GM12801 (cell line): Measurements from ENCODE around the gene CELF5.

ENCODE experiments used
- TF ChIP-seq, protein P1 (sequence below): IDR thresholded peaks from one replicate; pipeline ENCODE4 v1.5.1; 2011; ENCODE audit warnings: control low read depth; ENCODE audit not compliant: insufficient read length; ENCODE audit errors: extremely low read depth

CELF5 gene

DNA sequence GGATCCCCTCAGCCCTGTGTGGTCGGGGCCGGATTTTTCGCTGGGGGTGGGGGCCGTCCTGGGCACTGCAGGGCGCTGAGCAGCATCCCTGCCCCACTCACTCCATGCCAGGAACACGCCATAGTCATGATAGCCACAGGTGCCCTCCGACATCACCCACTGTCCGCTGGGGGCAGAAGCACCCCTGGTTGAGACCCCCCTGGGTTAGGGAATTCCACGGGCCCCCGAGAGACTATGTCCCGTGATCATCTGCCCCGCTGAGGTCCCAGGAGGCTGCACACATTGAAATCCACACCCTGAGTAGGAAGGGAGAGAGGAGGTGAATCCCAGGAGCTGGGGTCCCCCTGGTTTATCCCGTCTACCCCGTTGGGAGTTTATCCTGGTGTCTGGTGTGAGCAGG lies 22.6 kb upstream of the CELF5 start:
- TF ChIP-seq, protein P1, sequence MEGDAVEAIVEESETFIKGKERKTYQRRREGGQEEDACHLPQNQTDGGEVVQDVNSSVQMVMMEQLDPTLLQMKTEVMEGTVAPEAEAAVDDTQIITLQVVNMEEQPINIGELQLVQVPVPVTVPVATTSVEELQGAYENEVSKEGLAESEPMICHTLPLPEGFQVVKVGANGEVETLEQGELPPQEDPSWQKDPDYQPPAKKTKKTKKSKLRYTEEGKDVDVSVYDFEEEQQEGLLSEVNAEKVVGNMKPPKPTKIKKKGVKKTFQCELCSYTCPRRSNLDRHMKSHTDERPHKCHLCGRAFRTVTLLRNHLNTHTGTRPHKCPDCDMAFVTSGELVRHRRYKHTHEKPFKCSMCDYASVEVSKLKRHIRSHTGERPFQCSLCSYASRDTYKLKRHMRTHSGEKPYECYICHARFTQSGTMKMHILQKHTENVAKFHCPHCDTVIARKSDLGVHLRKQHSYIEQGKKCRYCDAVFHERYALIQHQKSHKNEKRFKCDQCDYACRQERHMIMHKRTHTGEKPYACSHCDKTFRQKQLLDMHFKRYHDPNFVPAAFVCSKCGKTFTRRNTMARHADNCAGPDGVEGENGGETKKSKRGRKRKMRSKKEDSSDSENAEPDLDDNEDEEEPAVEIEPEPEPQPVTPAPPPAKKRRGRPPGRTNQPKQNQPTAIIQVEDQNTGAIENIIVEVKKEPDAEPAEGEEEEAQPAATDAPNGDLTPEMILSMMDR = no peak

DNA sequence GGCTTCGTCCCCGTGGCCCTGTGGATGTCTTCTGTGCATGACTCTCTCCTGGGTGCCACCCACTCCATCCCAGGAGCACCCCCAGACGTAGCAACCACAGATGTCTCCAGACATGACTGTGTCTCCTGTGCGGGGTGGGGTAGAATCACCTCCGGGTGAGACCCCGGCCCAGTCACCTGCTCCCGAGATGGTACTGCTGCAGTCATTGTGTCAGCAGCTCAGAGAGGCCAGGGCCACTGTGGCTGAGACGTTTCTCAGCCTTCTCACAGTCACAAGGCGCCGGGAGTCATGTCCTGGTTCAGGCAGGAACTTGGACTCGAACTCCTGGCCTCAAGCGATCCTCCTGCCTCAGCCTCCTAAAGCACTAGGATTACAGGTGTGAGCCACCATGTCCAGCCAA lies 22.1 kb upstream of the CELF5 start:
- TF ChIP-seq, protein P1 = no peak

DNA sequence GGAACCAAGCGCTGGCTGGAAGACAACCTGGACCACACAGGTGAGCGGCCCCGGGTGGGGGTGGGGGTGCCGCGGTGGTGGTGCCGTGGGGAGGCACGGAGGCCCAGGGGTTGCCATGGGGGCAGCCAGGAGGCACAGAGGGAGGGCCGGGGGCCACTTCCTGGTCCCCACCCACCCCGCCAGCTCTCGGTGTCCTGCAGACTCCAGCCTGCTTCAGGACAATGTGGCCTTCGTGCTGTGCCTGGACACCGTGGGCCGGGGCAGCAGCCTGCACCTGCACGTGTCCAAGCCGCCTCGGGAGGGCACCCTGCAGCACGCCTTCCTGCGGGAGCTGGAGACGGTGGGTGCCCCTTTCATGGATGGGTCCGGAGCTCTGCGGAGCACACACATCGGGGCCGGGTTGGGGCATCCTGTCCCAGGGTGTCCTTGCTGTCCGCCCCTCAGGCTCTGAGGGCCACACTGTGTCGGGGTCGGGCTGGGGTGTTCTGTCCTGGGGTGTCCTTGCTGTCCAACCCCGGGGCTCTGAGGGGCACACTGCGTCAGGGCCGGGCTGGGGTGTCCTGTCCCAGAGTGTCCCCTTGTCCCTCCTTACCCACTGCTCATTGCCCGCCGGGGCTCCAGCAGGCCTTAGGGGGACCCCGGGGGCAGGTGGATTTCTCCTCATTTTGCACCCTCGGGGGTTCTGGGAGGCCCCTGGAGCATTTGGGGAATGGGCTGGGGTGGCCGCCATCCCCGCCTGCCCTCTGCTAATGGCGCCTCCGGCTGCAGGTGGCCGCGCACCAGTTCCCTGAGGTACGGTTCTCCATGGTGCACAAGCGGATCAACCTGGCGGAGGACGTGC lies 20.4 kb upstream of the CELF5 start:
- TF ChIP-seq, protein P1 = no peak

DNA sequence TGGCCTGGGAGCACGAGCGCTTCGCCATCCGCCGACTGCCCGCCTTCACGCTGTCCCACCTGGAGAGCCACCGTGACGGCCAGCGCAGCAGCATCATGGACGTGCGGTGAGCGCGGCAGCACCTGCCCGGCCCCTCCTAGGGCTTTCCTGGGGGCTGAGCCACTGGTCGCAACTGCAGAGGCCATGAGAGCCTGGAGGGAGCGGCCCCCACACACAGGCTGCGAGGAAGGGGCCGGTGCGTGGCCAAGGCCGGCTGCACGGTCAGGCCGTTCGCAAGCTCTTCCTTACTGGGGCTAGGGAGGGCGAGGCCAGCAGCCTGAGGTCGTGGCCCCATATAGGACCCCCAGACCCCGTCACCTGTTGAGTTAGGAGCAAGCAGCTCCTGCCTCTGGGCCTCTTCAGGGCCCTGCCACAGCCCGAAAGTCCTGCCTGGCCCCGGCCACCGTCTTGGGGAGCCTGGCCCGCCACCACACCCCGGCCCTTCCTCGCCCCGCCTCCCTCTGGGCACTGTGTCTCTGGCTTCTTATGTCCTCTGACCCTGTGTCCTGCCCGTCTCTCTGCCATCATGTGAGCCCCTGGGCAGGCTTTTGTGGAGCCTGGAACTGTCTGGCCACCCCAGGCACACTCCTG lies 19.7 kb upstream of the CELF5 start:
- TF ChIP-seq, protein P1 = no peak

DNA sequence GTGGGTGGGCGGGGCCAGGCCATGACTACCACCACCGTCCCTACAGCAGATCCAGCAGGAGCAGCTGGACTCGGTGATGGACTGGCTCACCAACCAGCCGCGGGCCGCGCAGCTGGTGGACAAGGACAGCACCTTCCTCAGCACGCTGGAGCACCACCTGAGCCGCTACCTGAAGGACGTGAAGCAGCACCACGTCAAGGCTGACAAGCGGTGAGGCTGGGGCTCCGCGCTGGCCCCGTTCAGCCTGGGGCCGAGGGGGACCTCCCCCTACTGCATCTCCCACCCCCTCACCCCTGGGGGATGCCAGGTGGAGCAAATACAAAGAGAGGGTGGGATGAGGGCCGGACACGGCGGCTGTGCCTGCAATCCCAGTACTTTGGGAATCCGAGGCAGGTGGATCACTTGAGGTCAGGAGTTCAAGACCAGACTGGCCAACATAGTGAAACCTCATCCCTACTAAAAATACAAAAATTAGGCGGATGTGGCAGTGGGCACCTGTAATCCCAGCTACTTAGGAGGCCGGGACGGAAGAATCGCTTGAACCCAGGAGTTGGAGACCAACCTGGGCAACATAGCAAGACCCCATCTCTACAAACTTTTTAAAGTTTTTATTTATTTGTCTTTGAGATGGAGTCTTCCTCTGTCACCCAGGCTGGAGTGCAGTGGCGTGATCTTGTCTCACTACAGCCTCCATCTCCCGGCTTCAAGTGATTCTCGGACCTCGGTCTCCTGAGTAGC lies 18.1 kb upstream of the CELF5 start:
- TF ChIP-seq, protein P1 = no peak

DNA sequence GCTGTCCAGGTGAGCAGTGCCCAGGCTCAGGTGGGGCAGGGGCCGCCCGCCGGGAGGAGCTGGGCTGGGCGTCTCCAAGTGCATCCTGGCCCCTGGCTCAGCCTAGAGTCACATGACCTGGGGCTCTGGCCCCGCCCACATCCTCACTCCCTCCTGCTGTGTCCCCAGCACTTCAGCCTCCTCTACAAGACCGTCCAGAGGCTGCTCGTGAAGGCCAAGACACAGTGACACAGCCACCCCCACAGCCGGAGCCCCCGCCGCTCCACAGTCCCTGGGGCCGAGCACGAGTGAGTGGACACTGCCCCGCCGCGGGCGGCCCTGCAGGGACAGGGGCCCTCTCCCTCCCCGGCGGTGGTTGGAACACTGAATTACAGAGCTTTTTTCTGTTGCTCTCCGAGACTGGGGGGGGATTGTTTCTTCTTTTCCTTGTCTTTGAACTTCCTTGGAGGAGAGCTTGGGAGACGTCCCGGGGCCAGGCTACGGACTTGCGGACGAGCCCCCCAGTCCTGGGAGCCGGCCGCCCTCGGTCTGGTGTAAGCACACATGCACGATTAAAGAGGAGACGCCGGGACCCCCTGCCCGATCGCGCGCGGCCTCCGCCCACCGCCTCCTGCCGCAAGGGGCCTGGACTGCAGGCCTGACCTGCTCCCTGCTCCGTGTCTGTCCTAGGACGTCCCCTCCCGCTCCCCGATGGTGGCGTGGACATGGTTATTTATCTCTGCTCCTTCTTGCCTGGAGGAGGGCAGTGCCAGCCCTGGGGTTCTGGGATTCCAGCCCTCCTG lies 16.8 kb upstream of the CELF5 start:
- TF ChIP-seq, protein P1 = no peak
